IMR-90 (cell line): ENCODE data around the gene IDS. TPM values are rescaled to one million over a fixed set of nuclear protein-coding genes. Genes with fewer than 3 reads are reported as not detected.

Source experiments
- ATAC-seq: fragments of 200-7000 bp; cut with Tn5 transposase; 2 replicates; pipeline ENCODE4 v1.9.1; 2020; ENCODE audit warnings: low read depth, mild to moderate bottlenecking, moderate library complexity
- BruUV-seq: library from RNA; stranded (reverse); fragments of 400-500 nt; replicated peaks from 2 replicates; lab custom pipeline; 2021; lab: Mats Ljungman, UMichigan
- CTCF ChIA-PET: fragments of 300-600 bp; formaldehyde crosslinking; extraction: SDS; loops from one replicate; lab custom pipeline; 2021; ENCODE audit warnings: antibody characterized with exemption; lab: Yijun Ruan, JAX
- POLR2A ChIA-PET: fragments of 300-600 bp; sonication (Branson Sonifier 250); formaldehyde crosslinking; loops from one replicate; lab custom pipeline; 2022; ENCODE audit warnings: antibody characterized with exemption; ENCODE audit not compliant: unreplicated experiment; lab: Charles Lee
- DNase-seq: peaks from one replicate; pipeline ENCODE4 v3.0.0; 2013
- H2AFZ ChIP-seq: replicated peaks from 2 replicates; pipeline ENCODE3; 2013; ENCODE audit warnings: low read length, mild to moderate bottlenecking; ENCODE audit not compliant: poor library complexity
- H2AK5ac ChIP-seq: 2 replicates; pipeline ENCODE4 v1.6.1; 2013; ENCODE audit warnings: low read depth, low read length, inconsistent platforms
- H2AK9ac ChIP-seq: replicated peaks from 2 replicates; pipeline ENCODE3; 2013; ENCODE audit warnings: mild to moderate bottlenecking, low read depth, low read length, moderate library complexity; ENCODE audit not compliant: poor library complexity
- H2BK120ac ChIP-seq: 2 replicates; pipeline ENCODE4 v1.6.1; 2013; ENCODE audit warnings: low read depth, low read length, inconsistent platforms
- H2BK15ac ChIP-seq: 3 replicates; pipeline ENCODE4 v1.6.1; 2013; ENCODE audit warnings: low read depth, low read length, inconsistent platforms
- H2BK20ac ChIP-seq: 2 replicates; pipeline ENCODE4 v1.6.1; 2013; ENCODE audit warnings: low read depth, mild to moderate bottlenecking, inconsistent platforms, low read length, moderate library complexity
- H2BK5ac ChIP-seq: 2 replicates; pipeline ENCODE4 v1.6.1; 2013; ENCODE audit warnings: mild to moderate bottlenecking, low read depth, low read length, inconsistent platforms; ENCODE audit not compliant: poor library complexity, severe bottlenecking
- H3K14ac ChIP-seq: replicated peaks from 2 replicates; pipeline ENCODE4 v1.6.1; 2013; ENCODE audit warnings: low read depth, low read length, inconsistent platforms
- H3K18ac ChIP-seq: 2 replicates; pipeline ENCODE4 v1.6.1; 2013; ENCODE audit warnings: low read depth, low read length, control low read depth
- H3K23ac ChIP-seq: 2 replicates; pipeline ENCODE4 v1.6.1; 2013; ENCODE audit warnings: low read depth, low read length, inconsistent platforms
- H3K27ac ChIP-seq: 2 replicates; pipeline ENCODE4 v1.5.1; 2013; ENCODE audit warnings: mild to moderate bottlenecking, control low read depth, low read length; ENCODE audit not compliant: insufficient read depth
- H3K27me3 ChIP-seq: 2 replicates; pipeline ENCODE4 v1.6.1; 2013; ENCODE audit warnings: low read length; ENCODE audit not compliant: control insufficient read depth, insufficient read depth
- H3K36me3 ChIP-seq: 2 replicates; pipeline ENCODE4 v1.6.1; 2013; ENCODE audit warnings: low read length, mixed read lengths; ENCODE audit not compliant: control insufficient read depth, insufficient read depth
- H3K4ac ChIP-seq: 2 replicates; pipeline ENCODE4 v1.6.1; 2013; ENCODE audit warnings: low read depth, low read length, inconsistent platforms
- H3K4me1 ChIP-seq: 2 replicates; pipeline ENCODE4 v1.6.1; 2013; ENCODE audit warnings: low read length, mixed read lengths; ENCODE audit not compliant: control insufficient read depth, insufficient read depth
- H3K4me2 ChIP-seq: 2 replicates; pipeline ENCODE4 v1.6.1; 2013; ENCODE audit warnings: low read depth, mild to moderate bottlenecking, control low read depth, low read length, moderate library complexity
- H3K4me3 ChIP-seq: 2 replicates; pipeline ENCODE4 v1.5.1; 2013; ENCODE audit warnings: low read depth, mild to moderate bottlenecking, control low read depth, low read length, moderate library complexity; ENCODE audit not compliant: insufficient read depth
- H3K56ac ChIP-seq: 2 replicates; pipeline ENCODE4 v1.6.1; 2013; ENCODE audit warnings: low read length, inconsistent platforms; ENCODE audit not compliant: insufficient read depth; ENCODE audit errors: extremely low read depth
- H3K79me1 ChIP-seq, 2 experiments: 2 replicates each; pipeline ENCODE4 v1.6.1; 2013; ENCODE audit warnings: low read length in 2 of 2, inconsistent platforms in 1 of 2, low read depth in 1 of 2
- H3K9ac ChIP-seq: 2 replicates; pipeline ENCODE4 v1.6.1; 2013; ENCODE audit warnings: low read depth, low read length, control low read depth
- H3K9me1 ChIP-seq: 2 replicates; pipeline ENCODE4 v1.6.1; 2013; ENCODE audit warnings: low read length, inconsistent platforms; ENCODE audit not compliant: insufficient read depth
- H3K9me3 ChIP-seq: 2 replicates; pipeline ENCODE4 v1.6.1; 2013; ENCODE audit warnings: low read length; ENCODE audit not compliant: control insufficient read depth, insufficient read depth
- H4K20me1 ChIP-seq: 2 replicates; pipeline ENCODE4 v1.6.1; 2013; ENCODE audit warnings: low read length, inconsistent platforms; ENCODE audit not compliant: insufficient read depth
- H4K5ac ChIP-seq: 2 replicates; pipeline ENCODE4 v1.6.1; 2013; ENCODE audit warnings: mild to moderate bottlenecking, low read depth, low read length, control low read depth
- H4K8ac ChIP-seq, 2 experiments: 2 replicates each; pipeline ENCODE4 v1.6.1; 2013; ENCODE audit warnings: low read depth in 2 of 2, low read length in 2 of 2, control low read depth in 1 of 2, inconsistent platforms in 1 of 2
- H4K91ac ChIP-seq: 2 replicates; pipeline ENCODE4 v1.6.1; 2013; ENCODE audit warnings: low read depth, low read length, inconsistent platforms; ENCODE audit not compliant: insufficient read depth
- RAD21 ChIP-seq: IDR thresholded peaks from 2 replicates; pipeline ENCODE4 v1.6.1; 2012; ENCODE audit warnings: low read length, improper control_type of control experiment
- SMC3 ChIP-seq: fragments of 150-350 bp; IDR thresholded peaks from 2 replicates; pipeline ENCODE4 v1.6.1; 2016; ENCODE audit warnings: low read depth, mild to moderate bottlenecking, antibody characterized with exemption, low read length, moderate library complexity
- WGBS, 2 experiments: methylation state at CpG; one replicate each; pipeline versions ENCODE4 v1.1.5 to v1.1.7; 2013; ENCODE audit warnings: missing lambda C conversion rate in 2 of 2; ENCODE audit not compliant: insufficient read length in 1 of 2; ENCODE audit errors: extremely low coverage in 2 of 2; 5-methylcytosine and 5-hydroxymethylcytosine counted together
- dilution Hi-C: fragments of 300-500 bp; cut with HindIII; formaldehyde crosslinking; loops from one replicate; pipeline ENCODE4 v1.14.3; 2018; ENCODE audit warnings: low sequenced_read_pairs; ENCODE audit not compliant: unreplicated experiment
- in situ Hi-C: fragments of 300-500 bp; cut with MboI; formaldehyde crosslinking; loops from 3 replicates; pipeline ENCODE4 v1.14.3; 2019; ENCODE audit warnings: low sequenced_read_pairs, inconsistent platforms, mixed read lengths
- intact Hi-C: fragments of 100-400 bp; cut with micrococcal nuclease; formaldehyde crosslinking; loops from 2 replicates; pipeline ENCODE4 v1.10.0; 2022
- polyA plus RNA-seq, 3 experiments: library from polyadenylated mRNA; depleted of rRNA; stranded (reverse); fragments of >200 nt; gene quantifications; 2 replicates each; pipeline ENCODE4 v1.2.3, GENCODE V29; 2012; ENCODE audit warnings: low replicate concordance in 1 of 3
- total RNA-seq: library from RNA; depleted of rRNA; stranded (reverse); fragments of >200 nt; gene quantifications from 2 replicates; pipeline ENCODE4 v1.2.3, GENCODE V29; 2012
- TF ChIP-seq, protein P1 (sequence below): fragments of 150-350 bp; IDR thresholded peaks from 2 replicates; pipeline ENCODE4 v1.6.1; 2016; ENCODE audit warnings: low read depth, mild to moderate bottlenecking, low read length, moderate library complexity, borderline replicate concordance
- TF ChIP-seq, protein P2 (sequence below): conservative IDR thresholded peaks from 2 replicates; pipeline ENCODE4 v1.5.1; 2012; ENCODE audit warnings: mild to moderate bottlenecking, low read depth, low read length, improper control_type of control experiment

The IDS gene
- total and polyA plus RNA-seq, 2 of the 4 experiments (the other 2 are of a cell fraction), result 26.3 to 56.9 TPM

GRCh38 chrX:149512225-149512885, 7.2 kb upstream of the IDS start:
- no peak overlapping the region for H3K23ac ChIP-seq
- H2BK5ac ChIP-seq, result no peak overlapping the region
- no peak overlapping the region for H3K56ac ChIP-seq
- H3K27ac ChIP-seq, result no peak overlapping the region
- H3K4ac ChIP-seq, result no peak overlapping the region
- no peak overlapping the region for H3K18ac ChIP-seq
- in situ Hi-C loops (loop anchor here (25.0 kb wide), 1 partner anchor 1225 kb away; no protein-coding TSS in a partner anchor), intact Hi-C loops (no loop called here), dilution Hi-C loops (no loop called here)
- H2BK20ac ChIP-seq, result no peak overlapping the region
- no peak overlapping the region for H3K4me2 ChIP-seq
- no peaks in the 10 kb centered on the region for H3K36me3 ChIP-seq
- TF ChIP-seq, protein P1, sequence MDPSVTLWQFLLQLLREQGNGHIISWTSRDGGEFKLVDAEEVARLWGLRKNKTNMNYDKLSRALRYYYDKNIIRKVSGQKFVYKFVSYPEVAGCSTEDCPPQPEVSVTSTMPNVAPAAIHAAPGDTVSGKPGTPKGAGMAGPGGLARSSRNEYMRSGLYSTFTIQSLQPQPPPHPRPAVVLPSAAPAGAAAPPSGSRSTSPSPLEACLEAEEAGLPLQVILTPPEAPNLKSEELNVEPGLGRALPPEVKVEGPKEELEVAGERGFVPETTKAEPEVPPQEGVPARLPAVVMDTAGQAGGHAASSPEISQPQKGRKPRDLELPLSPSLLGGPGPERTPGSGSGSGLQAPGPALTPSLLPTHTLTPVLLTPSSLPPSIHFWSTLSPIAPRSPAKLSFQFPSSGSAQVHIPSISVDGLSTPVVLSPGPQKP, result no peak
- TF ChIP-seq RAD21 (peak; percentile 51), SMC3 (peak; percentile 45; the same call in 1 of the 2 replicates)
- TF ChIP-seq, protein P2, sequence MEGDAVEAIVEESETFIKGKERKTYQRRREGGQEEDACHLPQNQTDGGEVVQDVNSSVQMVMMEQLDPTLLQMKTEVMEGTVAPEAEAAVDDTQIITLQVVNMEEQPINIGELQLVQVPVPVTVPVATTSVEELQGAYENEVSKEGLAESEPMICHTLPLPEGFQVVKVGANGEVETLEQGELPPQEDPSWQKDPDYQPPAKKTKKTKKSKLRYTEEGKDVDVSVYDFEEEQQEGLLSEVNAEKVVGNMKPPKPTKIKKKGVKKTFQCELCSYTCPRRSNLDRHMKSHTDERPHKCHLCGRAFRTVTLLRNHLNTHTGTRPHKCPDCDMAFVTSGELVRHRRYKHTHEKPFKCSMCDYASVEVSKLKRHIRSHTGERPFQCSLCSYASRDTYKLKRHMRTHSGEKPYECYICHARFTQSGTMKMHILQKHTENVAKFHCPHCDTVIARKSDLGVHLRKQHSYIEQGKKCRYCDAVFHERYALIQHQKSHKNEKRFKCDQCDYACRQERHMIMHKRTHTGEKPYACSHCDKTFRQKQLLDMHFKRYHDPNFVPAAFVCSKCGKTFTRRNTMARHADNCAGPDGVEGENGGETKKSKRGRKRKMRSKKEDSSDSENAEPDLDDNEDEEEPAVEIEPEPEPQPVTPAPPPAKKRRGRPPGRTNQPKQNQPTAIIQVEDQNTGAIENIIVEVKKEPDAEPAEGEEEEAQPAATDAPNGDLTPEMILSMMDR, result peak; percentile 54
- H2BK120ac ChIP-seq, result no peak overlapping the region
- H3K4me1 ChIP-seq, result 0 out of 2 replicates have a peak, but pooled peaks cover 2% of the 10 kb centered on the region
- no peak overlapping the region for H4K5ac ChIP-seq
- H2BK15ac ChIP-seq, result no peak overlapping the region
- no peak overlapping the region for H3K9ac ChIP-seq
- H2AK9ac ChIP-seq, result peak overlapping the region; percentile 15
- H3K4me3 ChIP-seq, result no peak overlapping the region
- no peaks in the 10 kb centered on the region for H3K9me3 ChIP-seq
- no peak overlapping the region for H2AK5ac ChIP-seq
- ChIA-PET CTCF (interaction anchor here (0.5 to 1.7 kb wide), 4 partner anchors 10 to 1583 kb away, joined by 3 to 8 read pairs (median 4); no protein-coding TSS in a partner anchor), POLR2A (no interaction called here)
- peak; percentile 75 for ATAC-seq
- peak overlapping the region; percentile 78 for H2AFZ ChIP-seq
- 60% methylated on average over 1 of the region's 4 CpGs; no CpG with 5 or more reads in 1 of the 2 experiments for WGBS, 2 experiments
- no peak overlapping the region for H4K91ac ChIP-seq
- no peaks in the 10 kb centered on the region for H4K20me1 ChIP-seq
- H3K79me1 ChIP-seq, result no peaks in the 10 kb centered on the region
- H3K27me3 ChIP-seq, result peaks cover 10% of the 10 kb centered on the region
- no TSS peak for BruUV-seq
- H4K8ac ChIP-seq, result no peak overlapping the region
- no peak overlapping the region for H3K14ac ChIP-seq
- no peaks in the 10 kb centered on the region for H3K9me1 ChIP-seq
- peak; percentile 38 for DNase-seq
